ENCODE measurements around the gene TMEM164.
"Not testable (repeated sequence)": the region's sequence is repeated elsewhere in the genome, so short reads cannot be mapped to it uniquely, and the experiment has no call there.

The TMEM164 gene

DNA sequence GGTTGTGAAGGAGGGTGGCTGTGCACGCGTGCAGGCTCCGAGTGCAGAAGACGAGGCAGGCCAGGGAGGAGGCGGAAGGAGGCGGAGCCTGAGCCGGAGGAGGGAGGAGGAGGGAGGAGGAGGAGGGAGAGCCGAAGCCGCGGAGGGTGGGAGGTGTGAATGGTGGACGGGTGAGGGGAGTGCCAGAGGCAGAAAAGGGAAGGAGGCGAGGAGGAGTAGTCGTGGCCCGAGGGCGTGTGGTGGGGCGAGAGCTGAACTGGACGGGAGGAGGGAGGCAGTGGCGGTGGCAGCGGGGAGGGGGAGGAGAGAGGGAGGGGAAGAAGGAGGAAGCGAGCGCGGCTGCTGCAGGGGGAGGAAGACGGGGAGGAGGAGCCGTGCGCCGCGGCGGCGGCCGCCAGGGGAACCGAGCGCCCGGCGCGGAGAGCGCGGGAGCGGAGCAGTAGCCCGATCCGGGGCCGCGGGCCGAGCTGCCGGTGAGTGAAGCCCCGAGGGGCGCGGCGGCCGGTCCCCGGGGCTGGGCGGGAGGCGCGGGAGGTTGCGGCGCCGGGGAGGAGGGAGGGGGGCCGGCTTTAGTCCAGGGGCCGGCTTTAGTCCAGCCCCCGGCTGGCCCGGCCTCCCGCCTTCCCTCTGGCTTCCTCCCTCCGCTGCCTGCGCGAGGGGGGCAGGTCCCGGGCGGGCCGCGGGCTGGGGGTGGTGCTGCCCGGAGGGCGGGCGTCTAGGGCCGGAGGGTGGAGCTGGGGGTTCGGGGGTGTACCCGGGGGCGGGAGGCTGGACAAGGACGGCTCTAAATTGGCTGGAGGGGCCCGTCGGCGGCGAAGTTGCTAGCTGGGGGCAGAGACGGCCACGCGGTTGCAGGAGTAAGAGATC lies at the start of gene TMEM164:
TMEM164 (plus strand) TSS at position 815 of the 867 bp plus-strand sequence. CDS start 661 bp downstream, outside the sequence.
- DNase-seq (ENCODE audit: low read depth in 1 of 2, low spot score in 1 of 2), result peak; percentile 52 to 60

GRCh38 chrX:109954333-109954732 lies 48.6 kb upstream of the TMEM164 start:
- DNase-seq (ENCODE audit: low read depth in 1 of 2, low spot score in 1 of 2), result no peak

GRCh38 chrX:109954955-109955354 lies 48.0 kb upstream of the TMEM164 start:
- DNase-seq (ENCODE audit: low read depth in 1 of 2, low spot score in 1 of 2), result no peak

GRCh38 chrX:109958266-109958665 lies 44.6 kb upstream of the TMEM164 start:
- no peak for DNase-seq (ENCODE audit: low read depth in 1 of 2, low spot score in 1 of 2)

- no peak for DNase-seq (ENCODE audit: low read depth in 1 of 2, low spot score in 1 of 2)
These were observed 43.5 kb upstream of the TMEM164 start for GRCh38 chrX:109959356-109959871.

- DNase-seq (ENCODE audit: low read depth in 1 of 2, low spot score in 1 of 2), result no peak
These were observed 38.5 kb upstream of the TMEM164 start for GRCh38 chrX:109964390-109964789.

GRCh38 chrX:109966246-109966645 lies 36.7 kb upstream of the TMEM164 start:
- DNase-seq (ENCODE audit: low read depth in 1 of 2, low spot score in 1 of 2), result no peak

DNA sequence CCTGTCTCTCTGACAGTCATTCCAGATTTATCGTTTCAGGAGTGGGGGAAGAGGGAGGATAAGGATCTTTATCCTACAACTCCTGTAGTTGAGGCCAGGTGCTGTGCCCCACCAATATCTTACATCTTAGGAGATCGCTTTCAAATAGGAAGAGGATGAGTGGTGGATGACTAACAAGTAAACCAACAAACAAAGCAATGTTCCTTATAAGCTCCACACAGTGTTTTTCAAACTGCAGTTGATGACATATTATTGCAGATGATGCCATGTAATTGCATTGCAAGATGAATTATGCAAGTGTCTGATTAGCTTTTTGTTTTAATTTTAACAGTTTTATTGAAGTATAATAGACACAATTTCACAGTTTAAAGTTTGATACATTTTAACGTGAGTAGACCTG lies 35.8 kb upstream of the TMEM164 start:
- no peak for DNase-seq (ENCODE audit: low read depth in 1 of 2, low spot score in 1 of 2)

GRCh38 chrX:109970841-109971240 lies 32.1 kb upstream of the TMEM164 start:
- not testable (repeated sequence) for DNase-seq (ENCODE audit: low read depth in 1 of 2, low spot score in 1 of 2)

DNA sequence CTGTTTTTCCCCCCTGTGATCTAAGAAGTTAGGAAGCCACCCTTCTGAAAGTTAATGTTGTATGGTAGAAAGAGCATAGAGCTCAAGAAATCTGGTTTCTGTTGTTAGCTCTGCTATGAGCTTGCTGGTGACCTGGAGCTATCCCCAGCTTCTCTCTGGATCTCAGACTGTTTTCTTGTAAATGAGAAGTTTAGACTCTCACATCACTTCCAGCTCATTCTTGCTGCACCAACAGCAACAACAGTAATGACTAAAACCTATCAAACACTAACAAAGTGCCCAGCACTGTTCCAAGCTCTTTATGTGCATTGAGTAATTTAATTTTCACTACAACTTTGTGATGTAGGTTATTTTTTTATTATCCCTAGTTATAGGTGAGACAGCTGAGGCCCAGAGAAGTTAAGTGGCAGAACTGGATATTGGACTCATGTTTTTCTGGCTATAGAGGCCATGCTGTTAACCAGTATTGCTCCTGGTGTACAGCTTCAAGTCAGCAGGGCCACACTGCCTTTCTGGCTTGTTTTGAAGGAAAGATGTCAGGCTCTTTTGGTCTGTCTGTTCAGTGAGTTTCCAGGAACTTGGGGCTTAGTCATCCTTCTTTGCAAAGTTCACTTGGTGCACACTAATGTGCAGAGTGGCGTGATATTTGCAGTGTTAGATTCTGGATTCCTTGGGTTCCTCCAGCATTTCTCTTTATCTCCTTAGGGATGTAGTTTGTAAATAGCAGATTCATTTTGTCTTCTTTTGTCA lies 27.8 kb upstream of the TMEM164 start:
- DNase-seq (ENCODE audit: low read depth in 1 of 2, low spot score in 1 of 2), result no peak

DNA sequence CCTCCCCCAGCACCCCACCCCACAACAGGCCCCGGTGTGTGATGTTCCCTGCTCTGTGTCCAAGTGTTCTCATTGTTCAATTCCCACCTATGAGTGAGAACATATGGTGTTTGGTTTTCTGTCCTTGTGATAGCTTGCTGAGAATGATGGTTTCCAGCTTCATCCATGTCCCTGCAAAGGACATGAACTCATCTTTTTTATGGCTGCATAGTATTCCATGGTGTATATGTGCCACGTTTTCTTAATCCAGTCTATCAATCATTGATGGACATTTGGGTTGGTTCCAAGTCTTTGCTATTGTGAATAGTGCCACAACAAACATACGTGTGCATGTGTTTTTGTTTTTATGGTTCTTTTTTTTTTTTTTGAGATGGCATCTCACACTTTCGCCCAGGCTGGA lies 17.7 kb upstream of the TMEM164 start:
- not testable (repeated sequence) for DNase-seq (ENCODE audit: low read depth in 1 of 2, low spot score in 1 of 2)

GRCh38 chrX:109987884-109988283 lies 15.0 kb upstream of the TMEM164 start:
- no peak for DNase-seq (ENCODE audit: low read depth in 1 of 2, low spot score in 1 of 2)

- DNase-seq (ENCODE audit: low read depth in 1 of 2, low spot score in 1 of 2), result no peak
These were observed 12.2 kb upstream of the TMEM164 start for GRCh38 chrX:109990582-109991276.

GRCh38 chrX:109992203-109992602 lies 10.7 kb upstream of the TMEM164 start:
- DNase-seq (ENCODE audit: low read depth in 1 of 2, low spot score in 1 of 2), result no peak

DNA sequence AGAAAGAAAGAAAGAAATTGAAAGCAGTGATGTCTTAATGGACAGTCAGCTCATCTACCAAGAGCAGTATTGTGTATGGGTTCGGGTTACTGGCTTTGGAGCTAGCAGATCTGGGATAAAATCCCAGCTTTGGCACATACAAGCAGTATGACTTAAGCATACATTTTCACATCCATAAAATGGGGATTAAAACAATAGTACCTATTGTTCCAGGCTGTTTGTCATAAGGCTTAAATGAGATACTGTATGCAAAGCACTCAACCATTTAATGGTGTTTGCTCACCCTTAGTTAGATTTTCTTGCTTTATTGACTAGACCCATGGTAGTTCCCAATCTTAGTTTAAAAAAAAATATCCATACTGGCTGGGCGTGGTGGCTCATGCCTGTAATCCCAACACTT lies 7.8 kb upstream of the TMEM164 start:
- no peak for DNase-seq (ENCODE audit: low read depth in 1 of 2, low spot score in 1 of 2)

DNA sequence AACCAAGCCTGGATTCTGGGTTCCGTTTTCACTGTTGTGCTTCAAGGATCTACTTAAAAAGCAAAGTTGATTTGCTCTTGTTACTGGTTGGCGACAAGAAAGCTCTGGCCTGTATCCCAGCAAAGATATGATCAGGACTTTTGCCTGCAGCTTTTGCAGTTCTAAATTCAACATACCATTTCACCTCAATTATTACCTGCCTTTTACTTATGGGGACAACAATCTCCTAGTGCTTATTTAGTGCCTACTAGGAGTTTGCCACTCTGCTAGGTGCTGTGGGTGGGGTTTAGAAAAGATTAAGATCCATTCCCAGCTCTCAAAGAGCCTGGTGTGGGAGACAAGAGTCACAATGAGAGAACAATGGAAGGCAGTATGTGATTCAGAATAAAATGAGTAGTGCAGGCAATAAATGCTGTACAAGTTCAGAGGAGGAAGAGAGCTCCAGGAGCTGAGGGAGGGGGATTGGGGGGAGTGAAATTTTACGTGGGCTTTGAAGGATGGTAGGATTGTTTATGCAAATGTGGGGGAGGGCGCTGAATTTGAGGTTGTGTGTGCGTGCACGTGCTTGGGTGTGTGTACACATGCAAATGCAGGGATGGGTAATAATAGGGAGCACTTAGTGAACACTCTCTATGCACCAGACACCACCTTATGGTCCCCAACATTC lies 5.0 kb upstream of the TMEM164 start:
- DNase-seq (ENCODE audit: low read depth in 1 of 2, low spot score in 1 of 2), result no peak

- no peak for DNase-seq (ENCODE audit: low read depth in 1 of 2, low spot score in 1 of 2)
These were observed 2.9 kb upstream of the TMEM164 start for GRCh38 chrX:110000000-110000399.

DNA sequence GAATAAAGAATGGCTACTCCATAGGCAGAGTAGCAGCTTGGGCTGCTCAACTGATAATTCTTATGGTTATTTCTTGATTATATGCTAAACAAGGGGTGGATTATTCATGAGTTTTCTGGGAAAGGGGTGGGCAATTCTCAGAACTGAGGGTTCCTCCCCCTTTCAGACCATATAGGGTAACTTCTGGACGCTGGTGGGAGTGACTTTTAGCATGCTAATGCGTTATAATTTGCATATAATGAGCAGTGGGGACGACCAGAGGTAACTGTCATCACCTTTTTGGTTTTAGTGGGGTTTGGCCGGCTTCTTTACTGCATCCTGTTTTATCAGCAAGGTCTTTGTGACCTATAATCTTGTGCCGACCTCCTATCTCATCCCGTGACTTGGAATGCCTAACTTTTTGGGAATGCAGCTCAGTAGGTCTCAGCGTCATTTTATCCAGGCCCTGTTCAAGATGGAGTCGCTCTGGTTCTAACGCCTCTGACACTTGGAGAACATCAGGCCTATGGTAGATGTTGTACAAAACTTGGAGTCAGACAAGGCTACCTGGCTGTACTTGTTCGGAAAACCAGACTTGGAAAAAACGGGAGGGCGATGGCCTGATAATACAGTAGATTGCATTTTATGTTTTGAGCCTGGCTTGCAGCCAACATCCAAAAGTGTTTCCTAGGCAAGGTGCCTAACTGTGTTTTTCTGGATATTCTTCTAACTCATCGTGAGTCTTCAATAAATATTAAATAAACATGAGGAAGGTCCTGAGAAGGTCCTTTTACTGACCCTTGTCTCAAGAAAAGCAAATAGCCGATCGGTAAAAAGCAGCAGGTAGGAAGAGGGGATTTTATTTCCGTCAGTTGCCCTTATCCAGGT lies 1.8 kb upstream of the TMEM164 start:
- no peak for DNase-seq (ENCODE audit: low read depth in 1 of 2, low spot score in 1 of 2)

GRCh38 chrX:110001740-110002299 lies 1.1 kb upstream of the TMEM164 start:
- no peak for DNase-seq (ENCODE audit: low read depth in 1 of 2, low spot score in 1 of 2)

Measured in activated CD4-positive, alpha-beta T cell treated with anti-CD3 and anti-CD28 coated beads, Interleukin-2, amount 50 U/mL, for 24 hours (primary cell).